H9 (cell line): Measurements from ENCODE around the gene B3GLCT. TPM values are rescaled to one million over a fixed set of nuclear protein-coding genes. Genes with fewer than 3 reads are reported as not detected.

Experiments
- DNase-seq: peaks from one replicate; pipeline ENCODE4 v3.0.0-alpha.2; 2017
- H2AFZ ChIP-seq: one replicate; pipeline ENCODE4 v1.6.1; 2013; ENCODE audit warnings: mild to moderate bottlenecking, low read length, control low read depth, moderate library complexity
- H2AK5ac ChIP-seq: 2 replicates; pipeline ENCODE4 v1.6.1; 2013; ENCODE audit warnings: low read length, control low read depth, mixed read lengths; ENCODE audit not compliant: insufficient read length
- H2BK120ac ChIP-seq: one replicate; pipeline ENCODE4 v1.6.1; 2013; ENCODE audit warnings: low read depth, mild to moderate bottlenecking, low read length, control low read depth, inconsistent platforms; ENCODE audit not compliant: poor library complexity, severe bottlenecking
- H2BK12ac ChIP-seq: 2 replicates; pipeline ENCODE4 v1.6.1; 2013; ENCODE audit warnings: low read length, control low read depth, mixed read lengths, low read depth; ENCODE audit not compliant: insufficient read length
- H2BK15ac ChIP-seq: 2 replicates; pipeline ENCODE4 v1.6.1; 2013; ENCODE audit warnings: low read depth, low read length, control low read depth
- H2BK20ac ChIP-seq: one replicate; pipeline ENCODE4 v1.6.1; 2013; ENCODE audit warnings: low read depth, mild to moderate bottlenecking, low read length, control low read depth, inconsistent platforms; ENCODE audit not compliant: poor library complexity, severe bottlenecking
- H2BK5ac ChIP-seq: 2 replicates; pipeline ENCODE4 v1.6.1; 2013; ENCODE audit warnings: low read length, control low read depth, mixed read lengths; ENCODE audit not compliant: insufficient read length
- H3K14ac ChIP-seq: 2 replicates; pipeline ENCODE4 v1.6.1; 2013; ENCODE audit warnings: low read length, control low read depth; ENCODE audit not compliant: insufficient read depth
- H3K18ac ChIP-seq: 2 replicates; pipeline ENCODE4 v1.6.1; 2013; ENCODE audit warnings: low read depth, mild to moderate bottlenecking, mixed read lengths, low read length, control low read depth; ENCODE audit not compliant: insufficient read length
- H3K23ac ChIP-seq: 2 replicates; pipeline ENCODE4 v1.6.1; 2013; ENCODE audit warnings: low read length, control low read depth, mixed read lengths, low read depth; ENCODE audit not compliant: insufficient read length
- H3K23me2 ChIP-seq: 2 replicates; pipeline ENCODE4 v1.6.1; 2013; ENCODE audit warnings: low read depth, mild to moderate bottlenecking, mixed read lengths, low read length, control low read depth; ENCODE audit not compliant: insufficient read length, poor library complexity, severe bottlenecking
- H3K27ac ChIP-seq: 2 replicates; pipeline ENCODE4 v1.5.1; 2013; ENCODE audit warnings: low read length, control low read depth, mixed read lengths, low read depth; ENCODE audit not compliant: insufficient read length
- H3K27me3 ChIP-seq: 2 replicates; pipeline ENCODE4 v1.6.1; 2013; ENCODE audit warnings: low read length, control low read depth, inconsistent platforms; ENCODE audit not compliant: insufficient read depth
- H3K4ac ChIP-seq: 2 replicates; pipeline ENCODE4 v1.6.1; 2013; ENCODE audit warnings: low read depth, mild to moderate bottlenecking, control low read depth, inconsistent platforms, low read length, moderate library complexity
- H3K4me1 ChIP-seq: 2 replicates; pipeline ENCODE4 v1.6.1; 2013; ENCODE audit warnings: low read length, control low read depth, inconsistent platforms; ENCODE audit not compliant: insufficient read depth
- H3K4me2 ChIP-seq: 2 replicates; pipeline ENCODE4 v1.6.1; 2013; ENCODE audit warnings: low read length, control low read depth, mixed read lengths; ENCODE audit not compliant: insufficient read length, insufficient read depth
- H3K56ac ChIP-seq: 2 replicates; pipeline ENCODE4 v1.6.1; 2013; ENCODE audit warnings: low read depth, mild to moderate bottlenecking, mixed read lengths, low read length, control low read depth; ENCODE audit not compliant: insufficient read length
- H3K79me1 ChIP-seq: 2 replicates; pipeline ENCODE4 v1.6.1; 2013; ENCODE audit warnings: low read depth, mild to moderate bottlenecking, moderate library complexity, low read length, control low read depth, inconsistent platforms; ENCODE audit not compliant: insufficient read depth, poor library complexity, severe bottlenecking
- H3K79me2 ChIP-seq: 2 replicates; pipeline ENCODE4 v1.6.1; 2013; ENCODE audit warnings: low read length, control low read depth, inconsistent platforms; ENCODE audit not compliant: insufficient read depth
- H3K9ac ChIP-seq: 2 replicates; pipeline ENCODE4 v1.6.1; 2013; ENCODE audit warnings: low read length, control low read depth, mixed read lengths; ENCODE audit not compliant: insufficient read length; ENCODE audit errors: extremely low read depth
- H3K9me3 ChIP-seq: one replicate; pipeline ENCODE4 v1.6.1; 2013; ENCODE audit warnings: low read depth, low read length, inconsistent platforms; ENCODE audit not compliant: control insufficient read depth
- H3T11ph ChIP-seq: one replicate; pipeline ENCODE4 v1.6.1; 2013; ENCODE audit warnings: mild to moderate bottlenecking, low read length, control low read depth, inconsistent platforms
- H4K20me1 ChIP-seq: one replicate; pipeline ENCODE4 v1.6.1; 2013; ENCODE audit not compliant: control insufficient read depth, insufficient read length, insufficient read depth
- H4K5ac ChIP-seq: 2 replicates; pipeline ENCODE4 v1.6.1; 2013; ENCODE audit warnings: low read depth, mild to moderate bottlenecking, mixed read lengths, low read length, control low read depth; ENCODE audit not compliant: insufficient read length
- H4K8ac ChIP-seq: replicated peaks from 2 replicates; pipeline ENCODE4 v1.6.1; 2013; ENCODE audit warnings: low read length, control low read depth, mixed read lengths, low read depth; ENCODE audit not compliant: insufficient read length
- H4K91ac ChIP-seq: 2 replicates; pipeline ENCODE4 v1.6.1; 2013; ENCODE audit warnings: low read depth, mild to moderate bottlenecking, moderate library complexity, mixed read lengths, low read length, control low read depth; ENCODE audit not compliant: insufficient read length
- H3K27ac Mint-ChIP-seq, 3 experiments: 2 replicates in 2 of 3; 3 replicates in 1 of 3; pipeline ENCODE4 v1.8.0; 2020 to 2021; ENCODE audit warnings: mixed read lengths in 3 of 3, mild to moderate bottlenecking in 1 of 3, moderate library complexity in 1 of 3
- H3K27me3 Mint-ChIP-seq: 2 replicates; pipeline ENCODE4 v1.8.0; 2021; ENCODE audit warnings: low read depth, mild to moderate bottlenecking, moderate library complexity, mixed read lengths
- H3K36me3 Mint-ChIP-seq, 3 experiments: 2 replicates in 2 of 3; 3 replicates in 1 of 3; pipeline ENCODE4 v1.8.0; 2020 to 2021; ENCODE audit warnings: low read depth in 3 of 3, mixed read lengths in 3 of 3; ENCODE audit not compliant: insufficient read depth in 1 of 3
- H3K4me1 Mint-ChIP-seq, 2 experiments: 2 replicates each; pipeline ENCODE4 v1.8.0; 2020; ENCODE audit warnings: mixed read lengths in 2 of 2
- H3K4me3 Mint-ChIP-seq, 2 experiments: 2 replicates in 1 of 2; 3 replicates in 1 of 2; pipeline ENCODE4 v1.8.0; 2020 to 2021; ENCODE audit warnings: mild to moderate bottlenecking in 2 of 2, mixed read lengths in 2 of 2, moderate library complexity in 1 of 2
- H3K9me3 Mint-ChIP-seq, 2 experiments: 2 replicates in 1 of 2; 3 replicates in 1 of 2; pipeline ENCODE4 v1.8.0; 2020; ENCODE audit warnings: mild to moderate bottlenecking in 2 of 2, mixed read lengths in 2 of 2, moderate library complexity in 1 of 2
- WGBS: extraction: QIAGEN DNeasy Blood & Tissue Kit; methylation state at CpG from one replicate; pipeline ENCODE4 v1.1.7; 2013; ENCODE audit warnings: missing lambda C conversion rate, low lambda C conversion rate, mixed read lengths; ENCODE audit not compliant: insufficient read length; ENCODE audit errors: extremely low coverage; 5-methylcytosine and 5-hydroxymethylcytosine counted together
- total RNA-seq: library from RNA; stranded (reverse); gene quantifications from 2 replicates; pipeline ENCODE4 v1.2.1, GENCODE V29; 2021
- TF ChIP-seq, protein P1 (sequence below): fragments of 200-600 bp; sonication (generic); conservative IDR thresholded peaks from 3 replicates; pipeline ENCODE4 v1.8.0; 2021; ENCODE audit warnings: antibody characterized with exemption, mild to moderate bottlenecking

The B3GLCT gene
- total RNA-seq, 1 experiment from 2014 or later = 5.4 TPM

DNA sequence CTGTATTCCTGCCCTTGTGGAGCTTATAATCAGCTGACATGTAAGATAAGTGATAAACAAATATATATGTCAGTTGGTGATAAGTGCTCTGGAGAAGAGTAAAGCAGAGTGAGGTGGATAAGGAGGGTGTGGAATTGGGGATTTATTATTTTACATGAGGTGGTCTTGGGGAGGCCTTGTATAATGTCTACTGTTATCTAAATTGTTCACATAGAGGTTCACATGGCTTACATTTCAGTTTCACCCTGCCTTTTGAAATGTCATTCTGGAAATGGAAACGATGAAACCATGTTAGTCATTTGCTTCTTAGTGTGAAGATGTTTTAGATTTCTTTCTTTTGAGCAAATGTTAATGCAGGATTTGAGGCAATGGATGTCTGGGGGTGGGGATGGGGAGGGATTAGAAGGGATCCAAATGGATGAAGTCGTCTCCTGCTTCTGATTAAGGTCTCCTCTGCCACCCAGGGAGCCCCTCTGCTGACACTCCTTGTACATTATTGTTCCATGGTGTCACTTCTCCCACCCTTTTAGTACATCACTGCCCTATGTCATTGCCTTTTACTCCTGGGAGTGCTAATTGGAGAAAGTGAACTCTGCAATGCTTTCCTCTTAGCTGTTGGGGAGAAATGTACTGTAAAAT, 14.0 kb downstream of the B3GLCT start:
- H3K79me1 ChIP-seq = no peaks in the 10 kb centered on the region
- no peak overlapping the region for H2AFZ ChIP-seq
- H3K9me3 Mint-ChIP-seq = no peaks in the 10 kb centered on the region; a peak in 2 of 5 replicates
- H4K91ac ChIP-seq = no peak overlapping the region
- no peaks in the 10 kb centered on the region for H4K20me1 ChIP-seq
- DNase-seq = no peak
- H2BK12ac ChIP-seq = no peak overlapping the region
- H3K14ac ChIP-seq = no peak overlapping the region
- no peak overlapping the region for H4K5ac ChIP-seq
- H3K4me1 Mint-ChIP-seq = peaks cover 32 to 34% of the 10 kb centered on the region in 2 experiments
- no peak overlapping the region for H2BK5ac ChIP-seq
- H2AK5ac ChIP-seq = no peak overlapping the region
- no peaks in the 10 kb centered on the region for H3K27me3 ChIP-seq
- H2BK15ac ChIP-seq = no peak overlapping the region
- H3K4me1 ChIP-seq = no peaks in the 10 kb centered on the region
- H3K79me2 ChIP-seq = no peaks in the 10 kb centered on the region
- no peak overlapping the region for H3K18ac ChIP-seq
- H3K4ac ChIP-seq = no peak overlapping the region
- H3K36me3 Mint-ChIP-seq = peaks cover 0 to 6% (median 2%) of the 10 kb centered on the region in 3 experiments; a peak in 4 of 7 replicates
- H3K4me2 ChIP-seq = no peak overlapping the region
- H2BK120ac ChIP-seq = no peak overlapping the region
- no peaks in the 10 kb centered on the region for H3K27me3 Mint-ChIP-seq
- no peak overlapping the region for H3K9ac ChIP-seq
- TF ChIP-seq, protein P1, sequence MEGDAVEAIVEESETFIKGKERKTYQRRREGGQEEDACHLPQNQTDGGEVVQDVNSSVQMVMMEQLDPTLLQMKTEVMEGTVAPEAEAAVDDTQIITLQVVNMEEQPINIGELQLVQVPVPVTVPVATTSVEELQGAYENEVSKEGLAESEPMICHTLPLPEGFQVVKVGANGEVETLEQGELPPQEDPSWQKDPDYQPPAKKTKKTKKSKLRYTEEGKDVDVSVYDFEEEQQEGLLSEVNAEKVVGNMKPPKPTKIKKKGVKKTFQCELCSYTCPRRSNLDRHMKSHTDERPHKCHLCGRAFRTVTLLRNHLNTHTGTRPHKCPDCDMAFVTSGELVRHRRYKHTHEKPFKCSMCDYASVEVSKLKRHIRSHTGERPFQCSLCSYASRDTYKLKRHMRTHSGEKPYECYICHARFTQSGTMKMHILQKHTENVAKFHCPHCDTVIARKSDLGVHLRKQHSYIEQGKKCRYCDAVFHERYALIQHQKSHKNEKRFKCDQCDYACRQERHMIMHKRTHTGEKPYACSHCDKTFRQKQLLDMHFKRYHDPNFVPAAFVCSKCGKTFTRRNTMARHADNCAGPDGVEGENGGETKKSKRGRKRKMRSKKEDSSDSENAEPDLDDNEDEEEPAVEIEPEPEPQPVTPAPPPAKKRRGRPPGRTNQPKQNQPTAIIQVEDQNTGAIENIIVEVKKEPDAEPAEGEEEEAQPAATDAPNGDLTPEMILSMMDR = no peak
- H3K23ac ChIP-seq = no peak overlapping the region
- no peak overlapping the region for H2BK20ac ChIP-seq
- no peak overlapping the region for H3T11ph ChIP-seq
- no peak overlapping the region for H4K8ac ChIP-seq
- no peaks in the 10 kb centered on the region for H3K9me3 ChIP-seq
- no peak overlapping the region for H3K56ac ChIP-seq
- H3K23me2 ChIP-seq = no peaks in the 10 kb centered on the region
- no CpG with 5 or more reads among the region's 2 CpGs for WGBS
- peak overlapping the region in 2 of 3 experiments; percentile 8 to 65; a peak in 2 of 7 replicates for H3K27ac Mint-ChIP-seq
- no peak overlapping the region for H3K27ac ChIP-seq
- H3K4me3 Mint-ChIP-seq = no peak overlapping the region
